IMR-90 (cell line): ENCODE measurements around the gene KCNAB3. TPM values are rescaled to one million over a fixed set of nuclear protein-coding genes. Genes with fewer than 3 reads are reported as not detected.

Experiments
- ATAC-seq: fragments of 200-7000 bp; cut with Tn5 transposase; 2 replicates; pipeline ENCODE4 v1.9.1; 2020; ENCODE audit warnings: low read depth, mild to moderate bottlenecking, moderate library complexity
- BruUV-seq: library from RNA; stranded (reverse); fragments of 400-500 nt; replicated peaks from 2 replicates; lab custom pipeline; 2021; lab: Mats Ljungman, UMichigan
- CTCF ChIA-PET: fragments of 300-600 bp; formaldehyde crosslinking; extraction: SDS; loops from one replicate; lab custom pipeline; 2021; ENCODE audit warnings: antibody characterized with exemption; lab: Yijun Ruan, JAX
- POLR2A ChIA-PET: fragments of 300-600 bp; sonication (Branson Sonifier 250); formaldehyde crosslinking; loops from one replicate; lab custom pipeline; 2022; ENCODE audit warnings: antibody characterized with exemption; ENCODE audit not compliant: unreplicated experiment; lab: Charles Lee
- DNase-seq: peaks from one replicate; pipeline ENCODE4 v3.0.0; 2013
- H2AFZ ChIP-seq: replicated peaks from 2 replicates; pipeline ENCODE3; 2013; ENCODE audit warnings: low read length, mild to moderate bottlenecking; ENCODE audit not compliant: poor library complexity
- H2AK5ac ChIP-seq: 2 replicates; pipeline ENCODE4 v1.6.1; 2013; ENCODE audit warnings: low read depth, low read length, inconsistent platforms
- H2AK9ac ChIP-seq: replicated peaks from 2 replicates; pipeline ENCODE3; 2013; ENCODE audit warnings: mild to moderate bottlenecking, low read depth, low read length, moderate library complexity; ENCODE audit not compliant: poor library complexity
- H2BK120ac ChIP-seq: 2 replicates; pipeline ENCODE4 v1.6.1; 2013; ENCODE audit warnings: low read depth, low read length, inconsistent platforms
- H2BK15ac ChIP-seq: 3 replicates; pipeline ENCODE4 v1.6.1; 2013; ENCODE audit warnings: low read depth, low read length, inconsistent platforms
- H2BK20ac ChIP-seq: 2 replicates; pipeline ENCODE4 v1.6.1; 2013; ENCODE audit warnings: low read depth, mild to moderate bottlenecking, inconsistent platforms, low read length, moderate library complexity
- H2BK5ac ChIP-seq: 2 replicates; pipeline ENCODE4 v1.6.1; 2013; ENCODE audit warnings: mild to moderate bottlenecking, low read depth, low read length, inconsistent platforms; ENCODE audit not compliant: poor library complexity, severe bottlenecking
- H3K14ac ChIP-seq: replicated peaks from 2 replicates; pipeline ENCODE4 v1.6.1; 2013; ENCODE audit warnings: low read depth, low read length, inconsistent platforms
- H3K18ac ChIP-seq: 2 replicates; pipeline ENCODE4 v1.6.1; 2013; ENCODE audit warnings: low read depth, low read length, control low read depth
- H3K23ac ChIP-seq: 2 replicates; pipeline ENCODE4 v1.6.1; 2013; ENCODE audit warnings: low read depth, low read length, inconsistent platforms
- H3K27ac ChIP-seq: 2 replicates; pipeline ENCODE4 v1.5.1; 2013; ENCODE audit warnings: mild to moderate bottlenecking, control low read depth, low read length; ENCODE audit not compliant: insufficient read depth
- H3K27me3 ChIP-seq: 2 replicates; pipeline ENCODE4 v1.6.1; 2013; ENCODE audit warnings: low read length; ENCODE audit not compliant: control insufficient read depth, insufficient read depth
- H3K36me3 ChIP-seq: 2 replicates; pipeline ENCODE4 v1.6.1; 2013; ENCODE audit warnings: low read length, mixed read lengths; ENCODE audit not compliant: control insufficient read depth, insufficient read depth
- H3K4ac ChIP-seq: 2 replicates; pipeline ENCODE4 v1.6.1; 2013; ENCODE audit warnings: low read depth, low read length, inconsistent platforms
- H3K4me1 ChIP-seq: 2 replicates; pipeline ENCODE4 v1.6.1; 2013; ENCODE audit warnings: low read length, mixed read lengths; ENCODE audit not compliant: control insufficient read depth, insufficient read depth
- H3K4me2 ChIP-seq: 2 replicates; pipeline ENCODE4 v1.6.1; 2013; ENCODE audit warnings: low read depth, mild to moderate bottlenecking, control low read depth, low read length, moderate library complexity
- H3K4me3 ChIP-seq: 2 replicates; pipeline ENCODE4 v1.5.1; 2013; ENCODE audit warnings: low read depth, mild to moderate bottlenecking, control low read depth, low read length, moderate library complexity; ENCODE audit not compliant: insufficient read depth
- H3K56ac ChIP-seq: 2 replicates; pipeline ENCODE4 v1.6.1; 2013; ENCODE audit warnings: low read length, inconsistent platforms; ENCODE audit not compliant: insufficient read depth; ENCODE audit errors: extremely low read depth
- H3K79me1 ChIP-seq, 2 experiments: 2 replicates each; pipeline ENCODE4 v1.6.1; 2013; ENCODE audit warnings: low read length in 2 of 2, inconsistent platforms in 1 of 2, low read depth in 1 of 2
- H3K9ac ChIP-seq: 2 replicates; pipeline ENCODE4 v1.6.1; 2013; ENCODE audit warnings: low read depth, low read length, control low read depth
- H3K9me1 ChIP-seq: 2 replicates; pipeline ENCODE4 v1.6.1; 2013; ENCODE audit warnings: low read length, inconsistent platforms; ENCODE audit not compliant: insufficient read depth
- H3K9me3 ChIP-seq: 2 replicates; pipeline ENCODE4 v1.6.1; 2013; ENCODE audit warnings: low read length; ENCODE audit not compliant: control insufficient read depth, insufficient read depth
- H4K20me1 ChIP-seq: 2 replicates; pipeline ENCODE4 v1.6.1; 2013; ENCODE audit warnings: low read length, inconsistent platforms; ENCODE audit not compliant: insufficient read depth
- H4K5ac ChIP-seq: 2 replicates; pipeline ENCODE4 v1.6.1; 2013; ENCODE audit warnings: mild to moderate bottlenecking, low read depth, low read length, control low read depth
- H4K8ac ChIP-seq, 2 experiments: 2 replicates each; pipeline ENCODE4 v1.6.1; 2013; ENCODE audit warnings: low read depth in 2 of 2, low read length in 2 of 2, control low read depth in 1 of 2, inconsistent platforms in 1 of 2
- H4K91ac ChIP-seq: 2 replicates; pipeline ENCODE4 v1.6.1; 2013; ENCODE audit warnings: low read depth, low read length, inconsistent platforms; ENCODE audit not compliant: insufficient read depth
- MAFK ChIP-seq: IDR thresholded peaks from 2 replicates; pipeline ENCODE4 v1.6.1; 2012; ENCODE audit warnings: low read depth, low read length, improper control_type of control experiment
- MAZ ChIP-seq: IDR thresholded peaks from 2 replicates; pipeline ENCODE4 v1.6.1; 2012; ENCODE audit warnings: low read depth, mild to moderate bottlenecking, low read length, improper control_type of control experiment, moderate library complexity, borderline replicate concordance
- POLR2A ChIP-seq: IDR thresholded peaks from 2 replicates; pipeline ENCODE4 v1.6.1; 2012; ENCODE audit warnings: mild to moderate bottlenecking, low read depth, low read length
- RAD21 ChIP-seq: IDR thresholded peaks from 2 replicates; pipeline ENCODE4 v1.6.1; 2012; ENCODE audit warnings: low read length, improper control_type of control experiment
- RCOR1 ChIP-seq: IDR thresholded peaks from 2 replicates; pipeline ENCODE4 v1.6.1; 2012; ENCODE audit warnings: mild to moderate bottlenecking, low read length, improper control_type of control experiment; ENCODE audit not compliant: insufficient replicate concordance
- RFX5 ChIP-seq: IDR thresholded peaks from 2 replicates; pipeline ENCODE4 v1.8.0; 2012; ENCODE audit warnings: low read depth, mild to moderate bottlenecking, low read length, moderate library complexity
- SMC3 ChIP-seq: fragments of 150-350 bp; IDR thresholded peaks from 2 replicates; pipeline ENCODE4 v1.6.1; 2016; ENCODE audit warnings: low read depth, mild to moderate bottlenecking, antibody characterized with exemption, low read length, moderate library complexity
- WGBS, 2 experiments: methylation state at CpG; one replicate each; pipeline versions ENCODE4 v1.1.5 to v1.1.7; 2013; ENCODE audit warnings: missing lambda C conversion rate in 2 of 2; ENCODE audit not compliant: insufficient read length in 1 of 2; ENCODE audit errors: extremely low coverage in 2 of 2; 5-methylcytosine and 5-hydroxymethylcytosine counted together
- dilution Hi-C: fragments of 300-500 bp; cut with HindIII; formaldehyde crosslinking; loops from one replicate; pipeline ENCODE4 v1.14.3; 2018; ENCODE audit warnings: low sequenced_read_pairs; ENCODE audit not compliant: unreplicated experiment
- in situ Hi-C: fragments of 300-500 bp; cut with MboI; formaldehyde crosslinking; loops from 3 replicates; pipeline ENCODE4 v1.14.3; 2019; ENCODE audit warnings: low sequenced_read_pairs, inconsistent platforms, mixed read lengths
- intact Hi-C: fragments of 100-400 bp; cut with micrococcal nuclease; formaldehyde crosslinking; loops from 2 replicates; pipeline ENCODE4 v1.10.0; 2022
- polyA plus RNA-seq, 3 experiments: library from polyadenylated mRNA; depleted of rRNA; stranded (reverse); fragments of >200 nt; gene quantifications; 2 replicates each; pipeline ENCODE4 v1.2.3, GENCODE V29; 2012; ENCODE audit warnings: low replicate concordance in 1 of 3
- total RNA-seq: library from RNA; depleted of rRNA; stranded (reverse); fragments of >200 nt; gene quantifications from 2 replicates; pipeline ENCODE4 v1.2.3, GENCODE V29; 2012
- TF ChIP-seq, protein P1 (sequence below): fragments of 150-350 bp; IDR thresholded peaks from 2 replicates; pipeline ENCODE4 v1.6.1; 2016; ENCODE audit warnings: low read depth, mild to moderate bottlenecking, low read length, moderate library complexity, borderline replicate concordance
- TF ChIP-seq, protein P2 (sequence below): fragments of 150-350 bp; IDR thresholded peaks from 2 replicates; pipeline ENCODE4 v1.6.1; 2017; ENCODE audit warnings: mild to moderate bottlenecking, antibody characterized with exemption, low read length, low read depth

The KCNAB3 gene
- total and polyA plus RNA-seq, 2 of the 4 experiments (the other 2 are of a cell fraction) = 0.36 to 4.2 TPM

DNA sequence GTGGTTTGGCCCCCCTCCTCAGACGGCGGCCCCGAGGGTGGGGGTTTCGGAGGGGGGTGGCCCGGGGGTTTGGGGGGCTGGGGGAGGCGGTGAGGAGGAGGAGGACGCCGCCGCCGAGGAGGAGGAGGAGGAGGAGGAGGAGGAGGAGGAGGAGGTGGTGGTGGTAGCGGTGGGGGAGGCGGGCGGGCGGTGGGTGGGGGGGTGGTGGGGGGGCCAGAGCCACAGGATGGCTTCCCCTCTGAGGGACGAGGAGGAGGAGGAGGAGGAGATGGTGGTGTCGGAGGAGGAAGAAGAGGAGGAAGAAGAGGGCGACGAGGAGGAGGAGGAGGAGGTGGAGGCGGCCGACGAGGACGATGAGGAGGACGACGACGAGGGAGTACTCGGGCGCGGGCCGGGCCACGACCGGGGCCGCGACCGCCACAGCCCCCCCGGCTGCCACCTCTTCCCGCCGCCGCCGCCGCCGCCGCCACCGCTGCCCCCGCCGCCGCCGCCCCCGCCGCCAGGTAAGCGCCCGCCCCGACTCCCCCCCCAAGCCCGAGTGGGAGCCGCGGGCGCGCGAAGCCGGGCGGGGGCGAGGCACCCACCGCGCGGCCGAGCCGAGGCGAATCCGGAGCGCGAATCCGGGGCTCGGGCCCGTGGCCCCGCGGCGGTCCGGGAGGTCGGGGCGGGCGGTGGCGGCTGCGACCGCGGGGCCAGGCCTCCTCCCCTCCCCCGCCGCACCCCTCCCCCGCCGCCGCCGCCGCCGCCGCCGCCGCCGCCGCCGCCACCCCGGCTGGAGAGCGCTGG is 44.9 kb downstream of the KCNAB3 start:
- 0% methylated on average over 10 of the region's 100 CpGs; no CpG with 5 or more reads in 1 of the 2 experiments for whole genome bisulfite sequencing, 2 experiments
- Histone ChIP-seq H4K5ac (peak overlapping the region; percentile 92), H2BK120ac (peak overlapping the region; percentile 79), H2AK9ac (peak overlapping the region; percentile 97), H3K27ac (peak overlapping the region; percentile 100), H3K56ac (0 out of 2 replicates have a peak overlapping the region, but pooled peaks have one; percentile 68), H4K8ac (peak overlapping the region; percentile 85 to 89), H4K20me1 (peaks cover 14% of the 10 kb centered on the region), H3K27me3 (no peaks in the 10 kb centered on the region), H4K91ac (peak overlapping the region; percentile 96), H3K18ac (peak overlapping the region; percentile 97), H3K23ac (no peak overlapping the region; the same call in 1 of the 2 replicates), H3K36me3 (peaks cover 14% of the 10 kb centered on the region), H3K4me1 (peaks cover 25% of the 10 kb centered on the region), H3K4me3 (peak overlapping the region; percentile 98), H2BK15ac (no peak overlapping the region; the same call in 2 of the 3 replicates), H2AK5ac (peak overlapping the region; percentile 99), H3K79me1 (peaks cover 9 to 55% of the 10 kb centered on the region in 2 experiments), H3K4me2 (no peak overlapping the region), H2BK20ac (no peak overlapping the region), H3K9ac (peak overlapping the region; percentile 99), H3K4ac (peak overlapping the region; percentile 98), H2AFZ (peak overlapping the region; percentile 85), H3K9me3 (no peaks in the 10 kb centered on the region), H3K9me1 (peaks cover 9% of the 10 kb centered on the region), H2BK5ac (peak overlapping the region; percentile 98), H3K14ac (peak overlapping the region; percentile 97)
- dilution Hi-C loops = no loop called here
- DNase-seq (no peak), ATAC-seq (peak; percentile 6; the same call in 1 of the 2 replicates)
- intact Hi-C loops = no loop called here
- CTCF ChIA-PET = interaction anchor here (0.6 kb wide), 1 partner anchor 21 kb away, joined by 3 read pairs; no protein-coding TSS in a partner anchor
- TF ChIP-seq, protein P1, sequence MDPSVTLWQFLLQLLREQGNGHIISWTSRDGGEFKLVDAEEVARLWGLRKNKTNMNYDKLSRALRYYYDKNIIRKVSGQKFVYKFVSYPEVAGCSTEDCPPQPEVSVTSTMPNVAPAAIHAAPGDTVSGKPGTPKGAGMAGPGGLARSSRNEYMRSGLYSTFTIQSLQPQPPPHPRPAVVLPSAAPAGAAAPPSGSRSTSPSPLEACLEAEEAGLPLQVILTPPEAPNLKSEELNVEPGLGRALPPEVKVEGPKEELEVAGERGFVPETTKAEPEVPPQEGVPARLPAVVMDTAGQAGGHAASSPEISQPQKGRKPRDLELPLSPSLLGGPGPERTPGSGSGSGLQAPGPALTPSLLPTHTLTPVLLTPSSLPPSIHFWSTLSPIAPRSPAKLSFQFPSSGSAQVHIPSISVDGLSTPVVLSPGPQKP = no peak
- no peak for TF ChIP-seq RCOR1
- TF ChIP-seq MAZ = no peak
- TF ChIP-seq MAFK = no peak
- no peak for TF ChIP-seq RFX5
- TF ChIP-seq, protein P2, sequence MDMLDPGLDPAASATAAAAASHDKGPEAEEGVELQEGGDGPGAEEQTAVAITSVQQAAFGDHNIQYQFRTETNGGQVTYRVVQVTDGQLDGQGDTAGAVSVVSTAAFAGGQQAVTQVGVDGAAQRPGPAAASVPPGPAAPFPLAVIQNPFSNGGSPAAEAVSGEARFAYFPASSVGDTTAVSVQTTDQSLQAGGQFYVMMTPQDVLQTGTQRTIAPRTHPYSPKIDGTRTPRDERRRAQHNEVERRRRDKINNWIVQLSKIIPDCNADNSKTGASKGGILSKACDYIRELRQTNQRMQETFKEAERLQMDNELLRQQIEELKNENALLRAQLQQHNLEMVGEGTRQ = no peak
- no peak for TF ChIP-seq RAD21
- no peak for TF ChIP-seq POLR2A
- TF ChIP-seq SMC3 = no peak
- in situ Hi-C loops = no loop called here
- no TSS peak for BruUV-seq
- POLR2A ChIA-PET = interaction anchor here (0.7 kb wide), 1 partner anchor 288 kb away, joined by 3 read pairs; no protein-coding TSS in a partner anchor
